ENCODE measurements around the gene COMTD1.

The COMTD1 gene

DNA sequence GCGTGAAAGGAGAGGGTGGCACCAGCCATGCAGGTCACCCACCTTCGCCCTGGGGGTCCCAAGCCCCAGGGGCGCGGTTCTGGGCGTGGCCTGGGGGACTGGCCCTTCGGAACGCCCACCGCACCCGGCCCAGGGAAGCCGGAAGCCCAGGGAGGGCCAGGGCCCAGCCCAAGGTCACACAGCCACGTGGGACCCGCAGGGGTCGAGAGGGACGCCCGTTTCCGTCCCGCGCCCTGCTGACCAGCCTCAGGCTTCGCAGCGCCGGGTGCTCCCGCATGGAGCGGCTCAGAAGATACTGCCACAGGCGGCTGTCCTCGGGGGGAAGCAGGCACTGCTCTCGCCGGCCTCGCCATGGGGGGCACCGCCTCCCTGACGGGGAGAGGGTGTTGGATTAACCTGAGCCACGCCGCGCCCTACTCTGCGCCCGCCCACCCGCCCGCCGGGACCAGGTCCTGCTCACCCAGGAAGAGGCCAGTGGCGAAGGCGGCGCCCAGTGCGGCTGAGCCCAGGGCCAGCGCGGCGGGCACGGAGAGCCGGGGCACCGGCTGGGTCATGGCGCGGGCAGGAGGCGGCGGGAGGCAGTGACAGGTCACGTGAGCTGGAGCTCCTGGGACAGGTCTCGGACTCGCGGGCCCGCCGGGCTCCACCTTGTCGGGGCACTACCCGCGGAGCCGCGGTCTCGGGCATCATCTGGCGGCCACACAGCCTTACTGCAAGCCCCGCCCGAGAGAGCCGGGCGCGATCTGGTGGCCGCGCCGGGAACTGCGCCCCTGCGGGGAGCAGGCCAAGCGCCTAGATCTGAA is at the start of gene COMTD1:
COMTD1 (minus strand) TSS at position 583 of the 803 bp plus-strand sequence; CDS start at position 554, 29 bp downstream.
- DNase-seq = peak; percentile 28

DNA sequence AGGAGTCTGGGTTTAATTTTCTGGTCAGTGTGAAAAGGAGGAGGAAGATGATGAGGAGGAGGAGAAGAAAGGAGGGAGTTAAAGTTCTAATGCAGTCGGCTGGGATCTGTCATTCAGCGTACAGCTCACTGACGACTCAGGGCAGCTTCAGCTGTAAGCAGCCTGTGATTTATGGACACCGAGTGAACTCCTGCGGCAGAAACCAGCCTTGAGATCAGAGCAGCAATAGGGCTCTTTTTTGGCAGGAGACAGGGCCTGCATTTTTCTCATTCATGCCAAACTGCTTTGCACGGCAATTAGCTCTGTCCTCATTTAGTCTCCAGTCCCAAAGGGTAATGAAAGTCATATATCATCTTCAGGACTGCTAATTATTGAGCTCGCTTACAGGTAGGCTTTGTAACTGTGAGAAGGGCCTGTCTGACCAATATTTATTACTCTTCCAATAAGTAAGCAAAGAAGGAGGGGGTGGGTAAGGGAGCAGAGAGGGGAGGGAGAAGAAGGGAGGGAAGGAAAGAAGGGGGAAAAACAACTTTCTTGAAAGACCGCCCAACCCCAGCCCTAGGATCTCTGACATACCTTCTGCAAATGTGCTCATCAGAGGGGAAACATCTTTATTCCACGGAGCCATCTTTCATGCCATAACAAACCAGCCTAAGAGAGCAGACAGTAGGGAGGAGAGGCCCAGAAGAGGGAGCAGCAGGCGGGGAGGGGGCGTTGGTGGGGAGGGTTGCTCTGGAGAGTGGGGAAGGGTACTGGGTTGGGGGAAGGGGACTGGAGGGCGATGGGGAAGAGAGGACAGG is 48.1 kb upstream of the COMTD1 start:
- DNase-seq = no peak

DNA sequence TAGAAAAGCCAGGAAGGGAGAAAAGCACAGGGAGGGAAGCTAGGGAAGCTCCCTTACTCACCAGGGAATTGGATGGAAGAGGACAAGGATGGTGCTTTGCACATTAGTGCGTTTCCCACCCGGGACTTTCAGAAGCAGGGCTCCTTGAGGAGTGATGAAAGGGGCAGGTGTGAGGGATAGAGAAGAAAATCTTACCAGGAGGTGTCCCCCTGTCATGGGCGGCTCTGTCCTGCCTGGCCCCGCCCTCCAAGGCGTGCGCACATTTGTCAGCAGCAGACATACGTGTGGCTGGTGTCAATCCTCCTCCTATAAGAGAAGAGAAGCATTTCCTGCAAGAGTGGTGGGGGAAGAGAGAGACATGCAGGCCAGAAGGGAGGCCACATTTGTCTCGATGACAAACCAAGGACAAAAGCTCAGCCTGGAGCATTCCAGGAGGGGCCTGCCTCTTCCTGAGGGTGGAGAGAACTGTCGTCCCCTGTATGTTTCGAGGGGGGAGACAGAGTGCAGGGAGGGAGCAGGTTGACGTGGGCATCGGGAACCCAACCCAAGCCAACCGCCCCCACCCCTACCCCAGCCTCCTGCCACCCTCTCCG is 47.4 kb upstream of the COMTD1 start:
- no peak for DNase-seq

DNA sequence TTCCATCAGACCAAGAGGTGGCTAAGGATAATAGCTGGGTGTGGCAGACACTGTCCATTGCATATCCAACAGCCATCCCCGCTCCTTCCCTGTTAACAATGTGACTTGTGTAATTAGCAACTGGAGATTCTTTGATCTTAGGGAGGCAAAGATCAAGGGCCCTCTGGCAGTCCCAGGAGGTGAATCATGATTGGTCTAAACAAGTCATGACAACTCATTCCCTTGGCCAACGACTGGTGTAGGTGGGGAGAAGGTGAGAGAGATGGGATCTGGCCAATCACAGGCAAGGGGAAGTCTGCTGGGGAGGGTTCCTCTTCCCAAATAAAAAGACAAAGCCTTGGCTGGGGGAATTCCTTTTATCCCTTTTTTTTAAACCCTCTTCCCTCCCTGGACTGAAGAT is 46.2 kb upstream of the COMTD1 start:
- no peak for DNase-seq

DNA sequence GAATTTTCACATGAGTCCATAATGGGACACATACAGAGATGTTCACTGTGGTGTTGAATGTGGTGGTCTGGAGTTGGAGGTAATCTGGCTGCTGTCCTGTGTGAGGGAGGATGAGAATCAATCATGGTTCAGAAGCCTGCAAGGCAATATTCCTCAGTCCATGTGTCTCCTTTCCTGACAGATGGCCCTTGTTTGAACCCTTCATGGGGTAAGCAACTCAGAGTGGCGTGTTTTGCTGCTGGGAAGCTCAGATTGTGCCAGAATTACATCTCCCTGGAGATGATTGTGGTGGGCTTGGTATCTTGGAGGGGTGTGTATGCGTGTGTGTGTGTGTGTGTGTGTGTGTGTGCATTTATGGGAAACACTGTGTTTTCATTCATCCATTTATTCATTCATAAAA is 44.5 kb upstream of the COMTD1 start:
- DNase-seq = no peak

DNA sequence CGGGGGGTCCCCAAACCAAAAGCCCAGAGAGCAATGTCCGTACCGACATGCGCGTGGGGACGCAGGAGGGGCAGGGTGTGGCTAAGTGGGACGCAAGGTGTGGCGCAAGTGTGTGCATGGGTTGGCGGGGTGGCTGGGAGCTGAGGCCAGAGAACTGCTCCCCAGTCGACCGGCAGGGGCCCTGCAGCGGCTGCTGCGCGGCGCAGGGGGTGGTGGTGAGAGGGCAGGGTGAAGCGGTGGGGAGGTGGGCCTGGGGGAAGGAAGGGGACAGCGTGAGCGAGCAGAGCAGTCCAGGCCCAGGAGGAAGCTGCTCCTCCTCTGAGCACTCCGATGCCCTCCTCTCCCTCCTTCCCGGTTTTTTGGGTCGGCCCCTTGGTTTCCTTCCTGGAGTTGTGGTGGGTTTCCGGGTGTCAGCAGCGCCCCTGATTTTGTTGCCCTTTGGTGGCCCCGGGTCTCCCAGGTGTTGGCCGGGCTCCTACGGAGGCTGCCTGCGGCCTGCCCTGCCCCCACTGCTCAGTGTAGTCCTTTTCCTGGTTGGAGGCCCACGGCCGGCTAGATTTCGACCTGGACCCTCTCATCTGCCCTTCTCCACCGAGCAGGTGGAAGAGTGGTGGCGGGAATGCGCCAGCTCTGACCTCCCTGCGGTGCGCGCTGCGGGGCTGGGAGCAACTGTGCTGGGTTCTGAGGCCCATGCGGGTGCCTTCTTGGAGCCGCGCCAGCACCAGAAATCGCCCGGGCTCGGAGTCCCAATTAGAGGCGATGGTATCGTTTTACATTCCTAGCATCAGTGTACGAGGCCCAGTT is 40.5 kb upstream of the COMTD1 start:
- DNase-seq = no peak

DNA sequence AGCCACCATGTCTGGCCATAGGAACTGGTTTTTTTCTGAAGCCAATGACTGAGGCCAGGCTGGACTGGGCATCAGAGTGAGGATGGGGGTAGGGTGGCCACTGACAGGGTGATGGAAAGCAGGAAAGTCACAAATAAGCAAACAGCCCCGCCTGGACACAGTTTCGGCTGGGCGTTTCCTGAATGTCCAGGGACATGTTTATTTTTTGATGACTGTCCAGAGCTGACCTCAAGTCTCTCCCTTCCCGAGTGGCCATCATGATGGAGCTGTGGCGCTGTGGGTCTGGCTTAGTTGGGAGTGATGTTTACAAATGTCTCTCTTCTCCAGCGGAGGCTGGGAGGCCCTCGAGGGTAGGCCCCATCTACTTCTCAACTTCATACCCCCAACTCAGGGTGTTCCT is 37.1 kb upstream of the COMTD1 start:
- DNase-seq = no peak

DNA sequence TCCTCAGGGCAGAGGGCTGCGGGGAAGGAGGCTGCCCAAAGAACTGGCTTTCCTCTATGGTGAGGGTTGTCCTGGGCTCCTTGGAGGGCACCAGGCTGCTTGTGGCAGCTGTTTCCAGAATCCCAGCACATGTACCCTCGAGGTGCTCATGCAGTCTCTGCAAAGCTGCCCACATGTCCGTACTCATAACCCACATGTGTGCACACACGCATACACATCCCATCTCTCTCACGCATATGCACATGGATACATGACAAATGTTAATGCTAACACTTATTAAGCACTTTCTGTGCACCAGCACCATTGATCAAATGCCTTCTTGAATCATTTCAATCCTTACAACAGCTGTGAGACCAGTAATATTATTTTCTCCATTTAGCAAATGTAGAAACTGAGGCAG is 36.3 kb upstream of the COMTD1 start:
- no peak for DNase-seq

DNA sequence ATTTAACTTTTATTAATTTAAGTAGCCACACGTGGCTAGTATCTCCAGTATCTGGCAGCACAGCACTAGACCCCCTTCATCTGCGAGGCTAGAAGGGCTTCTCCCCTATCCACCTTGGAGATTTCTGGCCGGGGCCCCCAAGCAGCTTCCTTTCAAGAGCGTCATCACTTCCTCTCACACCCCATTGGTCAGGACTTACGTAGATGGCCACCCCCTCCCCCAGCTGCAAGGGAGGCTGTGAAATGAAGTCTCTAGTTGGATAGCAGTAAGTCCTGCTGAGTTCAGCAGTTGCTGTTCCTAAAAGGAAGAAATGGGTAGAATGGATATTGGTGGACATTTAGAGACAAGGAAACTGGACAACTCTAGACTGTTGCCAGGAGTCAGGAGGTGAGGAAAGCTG is 33.8 kb upstream of the COMTD1 start:
- no peak for DNase-seq

DNA sequence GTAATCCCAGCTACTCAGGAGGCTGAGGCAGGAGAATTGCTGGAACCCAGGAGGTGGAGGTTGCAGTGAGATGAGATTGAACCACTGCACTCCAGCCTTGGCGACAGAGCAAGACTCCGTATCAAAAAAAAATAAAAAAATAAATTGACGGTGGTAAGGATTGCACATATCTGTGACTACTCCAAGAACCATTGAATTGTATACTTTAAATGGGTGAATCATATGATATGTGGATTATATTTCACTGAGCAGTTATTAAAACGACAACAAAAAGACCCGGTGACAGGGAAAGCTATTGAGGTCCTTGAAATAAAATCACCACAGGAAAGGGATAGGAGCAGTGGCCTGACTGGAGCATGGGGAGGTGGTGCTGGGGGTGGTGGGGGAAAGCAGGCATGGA is 31.2 kb upstream of the COMTD1 start:
- DNase-seq = no peak

DNA sequence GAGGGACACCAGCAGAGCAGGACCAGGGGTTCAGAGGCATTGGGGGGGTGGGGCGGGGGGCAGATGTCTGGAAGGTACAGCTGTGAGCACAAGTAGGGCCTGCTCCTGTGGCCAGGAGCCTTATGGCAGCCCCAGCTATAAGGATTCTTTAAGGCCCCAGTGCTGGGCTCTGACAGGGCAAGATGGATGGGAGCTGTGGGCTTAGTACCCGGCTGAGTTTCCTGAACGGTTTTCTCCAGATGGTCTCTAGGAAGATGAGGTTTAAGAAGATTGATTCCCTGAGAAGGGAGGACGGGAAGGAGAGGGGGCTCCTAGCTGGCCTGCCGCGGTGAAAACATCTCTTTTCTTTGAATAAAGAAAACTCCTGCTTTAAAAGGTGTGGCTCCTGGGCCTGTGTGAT is 30.1 kb upstream of the COMTD1 start:
- no peak for DNase-seq

DNA sequence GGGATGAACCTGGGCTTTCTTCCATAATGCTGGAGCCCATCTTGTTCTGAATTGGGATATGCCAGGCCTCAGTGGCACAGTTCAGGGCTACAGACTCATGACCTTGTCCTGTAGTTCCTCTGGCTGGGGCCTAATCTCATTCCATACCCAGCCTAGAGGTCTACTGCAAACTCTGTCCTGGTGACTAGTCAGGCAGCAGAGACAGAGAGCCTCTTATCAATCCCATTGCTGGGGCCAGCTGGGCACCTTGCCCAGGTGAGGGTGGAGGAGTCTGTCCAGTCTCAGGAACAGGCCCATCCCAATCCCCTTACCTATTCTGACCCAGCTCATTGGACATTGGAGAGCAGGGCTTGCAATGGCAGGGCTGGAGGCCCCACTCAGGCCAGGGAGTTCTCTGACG is 28.0 kb upstream of the COMTD1 start:
- no peak for DNase-seq

DNA sequence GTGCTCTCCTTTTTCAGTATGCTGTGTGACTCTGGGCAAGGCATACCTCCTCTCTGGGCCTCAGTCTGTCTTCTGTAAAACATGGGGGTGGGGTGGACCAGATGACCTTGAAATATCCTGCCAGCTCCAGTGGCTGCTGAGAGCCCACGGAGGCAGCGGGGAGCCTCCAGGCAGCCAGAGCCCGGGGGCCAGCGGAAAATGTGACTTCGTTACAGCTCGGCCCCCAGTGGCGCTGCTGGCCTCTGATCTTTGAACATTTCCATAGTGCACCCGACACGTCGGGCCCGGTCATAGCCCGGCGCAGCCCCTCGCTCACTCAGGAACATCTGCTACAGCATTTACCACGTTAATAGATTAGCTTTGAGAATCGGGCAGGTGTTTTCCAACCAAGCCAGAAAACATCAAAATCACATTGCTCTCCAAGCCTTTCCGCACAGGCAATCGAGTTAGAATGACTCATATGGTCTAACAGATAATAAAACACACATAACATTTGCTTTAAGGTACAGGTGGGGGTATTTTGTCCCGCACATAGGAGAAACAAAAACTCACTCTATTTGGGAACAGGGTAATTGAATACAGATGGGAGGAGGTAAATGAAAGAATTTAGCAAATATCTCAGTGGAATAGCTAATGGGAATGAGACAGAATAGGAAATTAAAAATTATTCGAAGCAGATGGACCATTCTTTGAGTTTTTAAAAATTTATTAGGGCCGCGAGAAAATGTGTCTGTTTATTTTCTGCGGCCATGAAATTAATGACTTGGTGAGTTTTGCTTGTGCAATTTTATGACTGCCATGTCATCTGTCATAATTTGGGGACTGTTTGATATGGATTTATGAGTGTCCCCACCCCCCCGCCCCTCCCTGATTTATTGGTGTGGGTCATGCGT is 26.3 kb upstream of the COMTD1 start:
- DNase-seq = peak; percentile 23

DNA sequence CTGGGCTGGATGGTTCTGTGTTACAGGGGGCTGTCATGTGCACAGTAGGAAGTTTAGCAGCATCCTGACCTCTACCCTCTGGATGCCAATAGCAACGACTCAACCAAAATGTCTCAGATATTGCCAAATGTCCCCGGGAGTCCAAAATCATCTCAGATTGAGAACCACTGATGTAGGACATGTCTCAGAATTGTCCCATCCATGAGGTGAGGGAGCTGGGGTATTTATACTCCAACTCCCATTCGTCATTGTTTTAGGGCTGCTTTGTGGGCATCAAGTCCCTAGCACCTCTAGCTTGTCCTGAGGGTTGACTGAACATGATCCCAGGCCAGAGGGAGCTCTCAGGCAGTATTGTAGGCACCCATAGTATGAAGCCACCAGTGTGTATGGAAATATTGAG is 25.2 kb upstream of the COMTD1 start:
- DNase-seq = no peak

DNA sequence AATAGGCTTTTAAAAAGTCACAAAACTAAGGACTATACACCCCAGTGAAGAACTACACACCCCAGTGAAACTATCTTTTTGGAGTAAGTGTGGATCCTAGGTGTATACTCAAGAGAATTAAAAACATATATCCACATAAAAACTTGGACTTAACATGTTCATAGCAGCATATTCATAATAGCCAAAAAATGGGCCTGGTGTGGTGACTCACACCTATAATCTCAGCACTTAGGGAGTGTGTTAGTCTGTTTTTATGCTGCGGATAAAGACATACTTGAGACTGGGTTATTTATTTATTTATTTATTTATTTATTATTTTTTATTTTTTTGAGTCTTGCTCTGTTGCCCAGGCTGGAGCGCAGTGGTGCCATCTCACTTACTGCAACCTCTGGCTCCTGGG is 19.0 kb upstream of the COMTD1 start:
- no peak for DNase-seq

DNA sequence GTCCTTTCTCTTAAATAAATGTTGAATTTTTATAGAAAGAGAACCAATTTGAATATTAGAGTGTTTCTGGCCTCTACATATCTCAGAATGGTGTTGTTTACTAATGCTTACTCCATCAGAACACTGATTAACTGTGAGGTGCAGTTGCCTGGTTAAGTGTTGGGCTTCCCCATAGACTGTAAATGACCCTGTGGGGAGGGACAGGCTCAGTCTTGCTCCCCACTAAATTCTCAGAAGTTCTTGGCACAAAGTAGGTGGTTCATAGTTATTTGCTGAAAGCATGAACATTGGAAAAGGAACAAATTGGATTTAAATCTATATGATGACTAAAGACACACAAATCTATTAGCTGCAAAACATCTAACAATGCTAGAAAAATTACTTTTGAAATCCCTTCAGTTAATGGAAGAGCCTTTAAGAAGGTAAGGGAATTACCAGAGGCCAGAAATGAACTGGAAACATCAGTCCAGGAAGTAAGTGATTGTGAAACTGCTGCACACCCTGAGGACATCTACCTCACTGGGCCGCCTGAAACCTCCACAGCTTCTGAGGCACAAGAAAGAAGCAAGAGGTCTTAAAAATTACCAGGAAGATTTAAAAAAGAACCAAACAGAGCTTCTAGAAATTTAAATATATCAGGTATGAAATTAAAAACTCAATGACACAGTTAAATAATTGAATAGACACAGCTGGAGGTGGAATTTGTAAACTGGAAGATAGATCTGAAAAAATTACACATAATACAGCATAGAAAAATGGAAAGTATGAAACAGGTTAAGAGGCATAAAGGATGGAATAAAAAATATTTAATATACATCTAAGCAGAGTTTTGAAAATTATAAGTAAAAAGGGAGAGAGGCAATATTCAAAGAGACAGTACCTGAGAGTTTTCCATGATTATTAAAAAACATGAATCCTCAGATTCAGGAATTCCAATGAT is 17.8 kb upstream of the COMTD1 start:
- no peak for DNase-seq

DNA sequence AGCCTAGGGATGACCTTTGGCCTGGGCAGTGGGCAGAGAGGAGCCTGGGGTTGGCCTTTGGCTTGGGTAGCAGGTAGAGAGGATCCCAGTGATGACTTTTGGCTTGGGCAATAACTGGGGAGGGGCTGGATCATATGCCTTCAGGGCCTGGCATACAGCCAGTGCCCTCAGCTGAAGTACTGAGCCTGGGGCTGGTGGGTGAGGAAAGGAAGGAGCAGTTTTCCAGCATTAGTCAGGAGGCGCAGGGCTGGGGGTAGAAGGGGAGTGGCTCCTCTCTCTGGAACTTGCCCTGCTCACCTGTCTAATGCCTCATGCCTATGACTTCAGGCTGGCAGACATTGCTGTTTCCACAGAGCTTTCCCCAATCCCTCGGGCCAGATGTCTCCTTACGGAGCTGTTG is 15.2 kb upstream of the COMTD1 start:
- DNase-seq = no peak

DNA sequence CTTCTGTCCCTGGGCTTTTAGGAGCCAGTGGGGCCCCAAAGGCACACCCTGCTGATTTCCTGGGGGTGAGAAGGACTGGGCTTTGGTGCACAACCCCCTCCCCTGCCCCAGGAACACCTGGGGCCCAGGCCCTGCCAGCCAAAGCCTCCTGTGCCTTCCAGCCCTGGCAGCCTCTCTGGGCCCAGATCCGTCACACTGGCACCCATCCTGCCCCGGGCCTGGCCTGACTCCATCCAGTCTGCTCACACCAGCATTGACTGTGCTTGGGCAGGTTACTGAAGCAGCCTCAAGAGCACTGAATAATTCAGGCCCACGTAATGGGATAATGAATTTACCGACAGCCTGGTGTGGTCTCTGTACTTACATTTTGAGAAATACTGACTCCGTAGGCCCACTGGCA is 12.0 kb upstream of the COMTD1 start:
- DNase-seq = no peak

DNA sequence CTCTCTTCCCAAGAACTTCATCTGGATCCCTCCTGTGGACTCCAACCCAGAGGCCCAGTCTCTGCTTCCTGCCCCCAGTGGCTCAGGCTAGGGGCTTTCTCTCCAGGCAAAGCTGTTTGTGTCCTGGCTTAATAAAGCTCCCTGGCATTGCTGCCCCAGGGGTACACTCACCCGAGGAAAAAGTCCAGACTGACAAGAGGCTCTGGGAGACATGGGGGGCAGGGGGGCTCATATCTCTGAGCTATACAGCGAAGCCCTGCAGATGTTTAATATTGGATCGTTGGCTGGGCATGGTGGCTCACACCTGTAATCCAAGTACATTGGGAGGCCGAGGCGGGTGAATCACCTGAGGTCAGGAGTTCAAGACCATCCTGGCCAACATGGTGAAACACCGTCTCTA is 10.7 kb upstream of the COMTD1 start:
- DNase-seq = no peak

DNA sequence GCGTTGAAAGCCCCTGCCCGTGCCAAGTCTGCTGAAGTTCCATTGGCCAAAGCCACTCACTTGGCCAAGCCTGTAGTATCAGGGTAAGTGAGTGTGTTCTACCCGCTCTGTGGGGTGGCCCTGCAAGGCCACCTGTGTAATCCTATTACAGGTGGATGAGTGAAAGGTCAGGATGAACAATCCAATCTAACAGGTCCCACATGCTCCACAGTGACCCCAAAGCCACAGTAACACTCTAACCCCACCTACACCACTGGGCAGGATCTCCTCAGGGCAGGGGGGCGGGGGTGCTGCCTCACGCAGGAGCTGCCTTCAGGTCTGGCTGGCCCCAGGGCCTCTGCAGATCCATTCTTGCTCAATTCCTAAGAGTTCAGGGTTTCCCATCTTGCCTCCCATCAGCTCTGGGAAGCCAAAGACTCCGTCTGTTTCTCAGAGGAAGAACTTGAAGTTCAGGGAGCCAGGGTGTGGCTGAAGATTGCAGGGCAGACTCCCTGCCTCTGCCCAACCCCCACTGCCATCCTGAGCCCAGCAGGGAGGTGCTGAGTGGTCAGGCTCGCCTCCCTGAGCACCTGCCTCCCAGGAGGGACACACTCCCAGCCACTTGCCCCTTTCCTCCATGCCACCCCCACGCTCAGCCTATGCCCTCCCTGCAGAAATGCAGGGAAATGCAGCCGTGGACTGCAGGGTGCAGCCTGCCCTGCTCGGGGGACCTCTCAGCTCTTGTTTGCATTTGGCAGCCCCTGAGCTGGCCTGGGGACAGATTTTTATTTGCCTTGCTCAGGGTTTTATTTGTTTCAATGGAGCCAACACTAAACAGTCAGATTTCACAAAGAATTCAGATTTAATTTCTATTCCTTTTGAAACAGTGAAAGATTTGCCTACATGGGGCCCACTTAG is 9.8 kb upstream of the COMTD1 start:
- no peak for DNase-seq
